Measurements from ENCODE around the gene HRC. TPM values are rescaled to one million over a fixed set of nuclear protein-coding genes. Genes with fewer than 3 reads are reported as not detected.
A peak's percentile ranks its signal among the peaks of the same experiment; 100 is the strongest.
"Not testable (repeated sequence)": the region's sequence is repeated elsewhere in the genome, so short reads cannot be mapped to it uniquely, and the experiment has no call there.

The HRC gene
- total RNA-seq, 2 donors from 2014 or later = 0.57 to 3.9 TPM

DNA sequence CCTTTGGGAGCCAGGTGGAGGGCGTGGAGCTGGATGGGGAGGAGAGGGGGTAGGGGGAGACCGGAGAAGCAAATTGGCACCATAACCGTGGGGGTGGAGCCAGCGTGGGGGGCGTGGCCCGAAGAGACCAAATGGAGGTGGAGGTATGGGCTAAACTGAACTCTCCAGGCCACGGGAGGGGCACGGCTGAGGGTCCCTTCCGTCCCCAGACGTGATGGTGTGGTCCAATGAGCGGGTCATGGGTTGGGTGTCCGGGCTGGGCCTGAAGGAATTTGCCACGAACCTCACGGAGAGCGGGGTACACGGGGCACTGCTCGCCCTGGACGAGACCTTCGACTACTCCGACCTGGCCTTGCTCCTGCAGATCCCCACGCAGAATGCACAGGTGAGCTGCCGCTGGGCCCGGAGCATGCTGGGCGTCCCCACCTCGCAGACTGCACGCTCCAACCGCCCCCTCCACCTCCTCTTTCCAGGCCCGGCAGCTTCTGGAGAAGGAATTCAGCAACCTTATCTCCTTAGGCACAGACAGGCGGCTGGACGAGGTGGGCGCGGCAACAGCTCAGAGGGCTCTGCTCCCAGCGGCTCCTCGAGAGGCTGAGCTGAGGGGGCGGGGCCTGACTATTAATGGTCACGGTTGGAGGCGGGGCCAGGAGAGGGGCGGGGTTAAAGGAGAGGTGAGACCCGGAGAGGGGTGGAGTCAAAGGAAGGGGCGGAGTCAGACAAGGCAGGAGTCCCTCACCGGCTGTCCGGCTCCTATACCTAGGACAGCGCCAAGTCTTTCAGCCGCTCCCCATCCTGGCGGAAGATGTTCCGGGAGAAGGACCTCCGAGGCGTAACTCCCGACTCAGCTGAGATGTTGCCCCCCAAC, 6.2 kb downstream of the HRC start:
- Histone ChIP-seq H3K27ac (ENCODE audit: low read depth, low read length) (peak overlapping the region; percentile 89), H3K9ac (ENCODE audit: extremely low read depth, low read length, poor library complexity, severe bottlenecking) (peak overlapping the region; percentile 59), H3K4me1 (ENCODE audit: control insufficient read depth, insufficient read depth, low read length) (peaks cover 6% of the 10 kb centered on the region), H3K36me3 (ENCODE audit: control insufficient read depth, insufficient read depth, low read length) (no peaks in the 10 kb centered on the region), H3K9me3 (ENCODE audit: control insufficient read depth, low read length) (no peaks in the 10 kb centered on the region), H3K27me3 (ENCODE audit: control insufficient read depth, insufficient read depth, low read length, poor library complexity, severe bottlenecking) (peaks cover 11% of the 10 kb centered on the region), H3K4me3 (ENCODE audit: low read length) (peak overlapping the region; percentile 94)
- H3K27me3 Mint-ChIP-seq (ENCODE audit: insufficient read depth) = peaks cover 31% of the 10 kb centered on the region
- H3K36me3 Mint-ChIP-seq (ENCODE audit: low read depth) = no peaks in the 10 kb centered on the region
- peak overlapping the region; percentile 89 for H3K27ac Mint-ChIP-seq
- DNase-seq = peak; percentile 100
- 1 to 2% methylated on average over 23 to 49 of the region's 49 CpGs for WGBS, 2 experiments (ENCODE audit: insufficient coverage in 1 of 2, insufficient read length in 1 of 2)
- H3K4me3 Mint-ChIP-seq = peak overlapping the region; percentile 75
- H3K9me3 Mint-ChIP-seq = peaks cover 4% of the 10 kb centered on the region
- H3K4me1 Mint-ChIP-seq = peaks cover 12% of the 10 kb centered on the region
- TF ChIP-seq, protein P1, sequence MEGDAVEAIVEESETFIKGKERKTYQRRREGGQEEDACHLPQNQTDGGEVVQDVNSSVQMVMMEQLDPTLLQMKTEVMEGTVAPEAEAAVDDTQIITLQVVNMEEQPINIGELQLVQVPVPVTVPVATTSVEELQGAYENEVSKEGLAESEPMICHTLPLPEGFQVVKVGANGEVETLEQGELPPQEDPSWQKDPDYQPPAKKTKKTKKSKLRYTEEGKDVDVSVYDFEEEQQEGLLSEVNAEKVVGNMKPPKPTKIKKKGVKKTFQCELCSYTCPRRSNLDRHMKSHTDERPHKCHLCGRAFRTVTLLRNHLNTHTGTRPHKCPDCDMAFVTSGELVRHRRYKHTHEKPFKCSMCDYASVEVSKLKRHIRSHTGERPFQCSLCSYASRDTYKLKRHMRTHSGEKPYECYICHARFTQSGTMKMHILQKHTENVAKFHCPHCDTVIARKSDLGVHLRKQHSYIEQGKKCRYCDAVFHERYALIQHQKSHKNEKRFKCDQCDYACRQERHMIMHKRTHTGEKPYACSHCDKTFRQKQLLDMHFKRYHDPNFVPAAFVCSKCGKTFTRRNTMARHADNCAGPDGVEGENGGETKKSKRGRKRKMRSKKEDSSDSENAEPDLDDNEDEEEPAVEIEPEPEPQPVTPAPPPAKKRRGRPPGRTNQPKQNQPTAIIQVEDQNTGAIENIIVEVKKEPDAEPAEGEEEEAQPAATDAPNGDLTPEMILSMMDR (conservative IDR thresholded peaks at IDR 0.05) = no peak

DNA sequence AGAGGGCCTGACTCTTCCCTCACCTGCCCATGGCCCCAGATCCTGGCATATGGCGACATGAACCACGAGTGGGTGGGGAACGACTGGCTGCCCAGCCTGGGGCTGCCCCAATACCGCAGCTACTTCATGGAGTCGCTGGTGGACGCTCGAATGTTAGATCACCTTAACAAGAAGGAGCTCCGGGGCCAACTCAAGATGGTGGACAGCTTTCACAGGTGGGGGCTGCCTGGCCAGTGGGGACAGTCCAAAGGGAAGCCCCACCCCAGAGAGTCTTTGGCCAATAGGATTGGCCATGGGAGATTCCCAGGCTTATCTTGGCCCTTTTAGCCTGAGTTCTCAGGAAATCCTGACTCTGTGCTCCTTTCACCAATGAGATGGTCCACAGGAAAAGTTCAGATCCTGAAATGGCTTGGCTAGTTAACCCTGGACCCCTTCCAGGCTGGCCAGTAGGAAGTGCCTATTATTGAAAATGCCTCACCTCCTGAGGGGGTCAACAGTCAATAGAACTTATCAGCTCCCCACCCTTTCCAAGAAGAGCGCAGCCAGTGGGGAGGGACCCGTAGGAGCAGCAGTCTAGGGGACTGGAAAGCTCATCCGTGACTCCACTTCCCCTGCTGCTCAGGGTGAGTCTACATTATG, 7.0 kb downstream of the HRC start:
- no peak overlapping the region for H3K9ac ChIP-seq (ENCODE audit: extremely low read depth, low read length, poor library complexity, severe bottlenecking)
- WGBS, 2 experiments (ENCODE audit: insufficient coverage in 1 of 2, insufficient read length in 1 of 2) = 79 to 87% methylated on average over 9 to 11 of the region's 11 CpGs

DNA sequence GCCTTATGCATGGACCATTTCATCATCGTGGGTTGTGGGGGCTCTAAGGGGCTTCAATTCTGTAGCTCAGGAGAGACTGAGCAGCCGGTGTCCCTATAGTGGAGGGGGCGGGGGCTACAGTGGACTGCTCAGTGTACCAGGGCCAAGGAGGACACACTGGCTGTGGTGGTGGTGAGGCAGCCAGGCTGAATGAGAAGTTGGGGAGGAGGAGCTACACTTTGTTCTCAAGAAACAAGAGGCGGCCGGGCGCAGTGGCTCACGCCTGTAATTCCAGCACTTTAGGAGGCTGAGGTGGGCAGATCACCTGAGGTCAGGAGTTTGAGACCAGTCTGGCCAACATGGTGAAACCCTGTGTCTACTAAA, 8.8 kb downstream of the HRC start:
- H3K36me3 Mint-ChIP-seq (ENCODE audit: low read depth); H3K27ac ChIP-seq (ENCODE audit: low read depth, low read length); H3K4me1 ChIP-seq (ENCODE audit: control insufficient read depth, insufficient read depth, low read length); H3K9me3 Mint-ChIP-seq; H3K9me3 ChIP-seq (ENCODE audit: control insufficient read depth, low read length); H3K27me3 ChIP-seq (ENCODE audit: control insufficient read depth, insufficient read depth, low read length, poor library complexity, severe bottlenecking); H3K9ac ChIP-seq (ENCODE audit: extremely low read depth, low read length, poor library complexity, severe bottlenecking); H3K36me3 ChIP-seq (ENCODE audit: control insufficient read depth, insufficient read depth, low read length); DNase-seq: not testable (repeated sequence)
- WGBS, 2 experiments (ENCODE audit: insufficient coverage in 1 of 2, insufficient read length in 1 of 2) = 41 to 50% methylated on average over 1 to 7 of the region's 7 CpGs
- Mint-ChIP-seq H3K4me1 (peaks cover 17% of the 10 kb centered on the region), H3K4me3 (peak overlapping the region; percentile 64), H3K27me3 (ENCODE audit: insufficient read depth) (peaks cover 12% of the 10 kb centered on the region), H3K27ac (peak overlapping the region; percentile 93)
- peak overlapping the region; percentile 71 for H3K4me3 ChIP-seq (ENCODE audit: low read length)

More for the DNA sequence above, 7.0 kb downstream of the HRC start:
- TF ChIP-seq, protein P1 (conservative IDR thresholded peaks at IDR 0.05) = no peak
- peaks cover 6% of the 10 kb centered on the region for H3K27me3 ChIP-seq (ENCODE audit: control insufficient read depth, insufficient read depth, low read length, poor library complexity, severe bottlenecking)
- H3K9me3 ChIP-seq (ENCODE audit: control insufficient read depth, low read length) = no peaks in the 10 kb centered on the region
- Mint-ChIP-seq H3K36me3 (ENCODE audit: low read depth) (no peaks in the 10 kb centered on the region), H3K27ac (peak overlapping the region; percentile 82), H3K9me3 (peaks cover 4% of the 10 kb centered on the region), H3K27me3 (ENCODE audit: insufficient read depth) (peaks cover 23% of the 10 kb centered on the region), H3K4me1 (peaks cover 12% of the 10 kb centered on the region), H3K4me3 (peak overlapping the region; percentile 75)
- H3K27ac ChIP-seq (ENCODE audit: low read depth, low read length) = no peak overlapping the region
- no peak for DNase-seq
- peaks cover 6% of the 10 kb centered on the region for H3K4me1 ChIP-seq (ENCODE audit: control insufficient read depth, insufficient read depth, low read length)
- H3K4me3 ChIP-seq (ENCODE audit: low read length) = peak overlapping the region; percentile 94
- no peaks in the 10 kb centered on the region for H3K36me3 ChIP-seq (ENCODE audit: control insufficient read depth, insufficient read depth, low read length)
